ENCODE measurements around the gene FOXD2.
"Not testable (repeated sequence)": the region's sequence is repeated elsewhere in the genome, so short reads cannot be mapped to it uniquely, and the experiment has no call there.

FOXD2 gene

DNA sequence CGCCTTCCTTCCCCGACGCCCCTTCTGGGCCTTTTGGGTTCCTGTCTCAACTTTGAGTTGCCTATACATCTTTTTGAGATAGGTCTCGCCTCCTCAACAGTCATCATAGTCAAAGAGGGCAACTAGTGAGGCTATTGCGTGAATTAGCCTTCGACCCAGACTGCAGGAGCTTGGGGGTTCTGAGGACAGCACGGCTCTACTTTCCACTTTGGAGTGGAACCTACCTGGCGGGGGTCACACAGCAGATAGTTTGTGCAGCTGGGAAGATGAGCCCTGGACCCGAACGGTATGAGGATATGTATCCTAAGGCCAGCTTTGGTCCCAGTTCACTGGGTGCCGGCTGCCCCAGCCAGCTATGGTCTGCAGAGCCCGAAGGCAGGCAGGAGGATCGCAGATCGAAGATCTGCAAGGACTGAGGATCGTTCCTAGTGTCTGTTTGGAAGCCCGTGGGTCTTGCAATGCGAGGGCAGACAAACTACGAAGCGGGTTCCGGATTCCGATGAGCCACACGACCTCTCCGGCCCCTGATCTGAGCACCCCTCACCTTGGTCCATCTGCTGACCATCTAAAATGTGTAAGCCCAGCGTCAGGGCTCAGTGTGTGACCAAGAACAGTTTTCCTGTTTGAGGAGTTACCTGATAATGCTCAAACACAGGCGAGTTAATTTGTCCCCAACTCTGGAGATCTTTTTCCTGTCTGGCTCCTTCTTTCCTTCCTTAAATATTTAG, 8.1 kb downstream of the FOXD2 start:
- Histone ChIP-seq H3K4me3 (ENCODE audit: low read depth in 1 of 2, low read length in 2 of 2) (no peak overlapping the region), H3K9ac (ENCODE audit: low read depth in 1 of 2, low read length in 2 of 2) (no peak overlapping the region), H3K4me1 (ENCODE audit: control insufficient read depth in 1 of 2, insufficient read depth in 2 of 2, low read length in 2 of 2) (peaks cover 12% of the 10 kb centered on the region in 2 donors), H3K36me3 (ENCODE audit: control insufficient read depth in 1 of 2, insufficient read depth in 2 of 2, low read length in 2 of 2) (no peaks in the 10 kb centered on the region), H3K27me3 (ENCODE audit: control insufficient read depth in 1 of 2, insufficient read depth in 2 of 2, low read length in 2 of 2) (peaks cover 93 to 98% of the 10 kb centered on the region in 2 donors), H3K27ac (ENCODE audit: low read depth, low read length) (no peak overlapping the region), H3K9me3 (ENCODE audit: control insufficient read depth in 1 of 2, low read length in 2 of 2) (no peaks in the 10 kb centered on the region)

DNA sequence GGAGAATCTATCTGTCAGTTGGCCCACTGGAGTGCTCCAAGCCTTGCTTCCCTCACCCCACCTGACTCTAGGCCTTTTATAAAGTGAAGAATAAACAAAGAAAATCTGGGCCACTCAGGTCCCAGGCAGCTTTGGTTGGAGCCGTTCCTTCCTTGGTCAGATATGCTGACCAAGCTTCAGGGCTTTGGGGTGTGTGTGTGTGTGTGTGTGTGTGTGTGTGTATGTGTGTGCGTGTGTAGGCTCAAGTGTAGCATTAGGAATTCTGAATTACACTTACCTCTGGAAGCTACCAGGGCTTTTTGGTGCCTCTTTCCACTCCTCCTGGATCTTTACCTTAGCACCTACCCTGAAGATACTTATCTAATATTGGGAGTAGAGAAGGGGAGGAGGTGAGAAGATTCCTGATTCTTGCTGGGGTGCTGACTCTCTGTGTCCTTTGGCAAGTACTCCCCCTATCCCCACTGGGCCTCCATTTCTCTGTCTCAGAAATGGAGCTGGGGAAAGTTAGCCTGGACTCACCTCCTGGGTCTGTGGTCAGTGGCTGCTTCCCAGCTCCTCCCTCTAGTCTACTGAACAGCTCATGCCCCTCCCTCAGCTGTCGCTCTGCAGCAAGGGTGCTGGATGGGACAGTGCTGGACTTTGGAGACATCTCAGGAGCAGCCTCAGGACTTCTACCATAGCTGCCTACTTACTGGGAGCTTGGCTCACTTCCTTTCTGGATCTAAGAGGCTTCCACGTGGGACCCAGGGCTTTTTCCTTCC, 10.8 kb downstream of the FOXD2 start:
- H3K9ac ChIP-seq (ENCODE audit: low read depth in 1 of 2, low read length in 2 of 2): no peak overlapping the region
- H3K27ac ChIP-seq (ENCODE audit: low read depth, low read length): no peak overlapping the region
- H3K27me3 ChIP-seq (ENCODE audit: control insufficient read depth in 1 of 2, insufficient read depth in 2 of 2, low read length in 2 of 2): peaks cover 70 to 78% of the 10 kb centered on the region in 2 donors
- no peaks in the 10 kb centered on the region for H3K9me3 ChIP-seq (ENCODE audit: control insufficient read depth in 1 of 2, low read length in 2 of 2)
- no peaks in the 10 kb centered on the region for H3K36me3 ChIP-seq (ENCODE audit: control insufficient read depth in 1 of 2, insufficient read depth in 2 of 2, low read length in 2 of 2)
- H3K4me1 ChIP-seq (ENCODE audit: control insufficient read depth in 1 of 2, insufficient read depth in 2 of 2, low read length in 2 of 2): peaks cover 12% of the 10 kb centered on the region in 2 donors
- no peak overlapping the region for H3K4me3 ChIP-seq (ENCODE audit: low read depth in 1 of 2, low read length in 2 of 2)

DNA sequence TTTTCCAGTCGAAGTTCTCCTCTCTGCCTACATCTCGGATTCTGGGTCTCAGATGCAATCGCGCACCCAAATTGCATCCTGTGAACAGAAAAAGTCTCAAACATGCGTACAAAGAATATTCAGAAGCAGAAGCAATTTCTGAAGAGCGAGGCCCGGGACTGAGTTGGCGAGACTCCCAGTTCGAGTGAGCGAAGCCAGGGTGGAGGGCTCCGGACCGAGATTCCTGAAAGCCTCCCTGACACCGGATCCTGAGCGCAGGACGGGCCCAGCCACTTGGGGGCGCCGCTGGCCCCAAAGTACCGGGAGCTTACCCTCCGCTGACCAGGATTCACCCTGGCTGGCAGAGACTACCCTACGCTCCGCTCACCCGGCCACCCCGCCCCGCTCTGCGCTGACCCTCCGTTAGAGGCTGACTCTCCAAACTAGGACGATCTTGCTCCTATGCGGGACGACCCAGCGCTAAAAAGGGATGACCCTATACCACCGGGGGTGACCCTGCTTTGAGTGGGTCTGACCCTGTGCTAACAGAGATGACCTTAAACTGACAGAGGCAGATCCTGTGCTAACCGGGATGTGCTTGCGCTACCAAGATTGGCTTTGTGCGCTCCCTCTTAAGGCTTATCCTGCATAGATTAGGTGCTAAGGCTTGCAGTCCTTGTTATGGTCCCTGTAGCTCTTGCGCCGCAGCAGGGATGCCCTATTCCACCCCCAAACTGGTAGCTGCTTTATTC, 12.1 kb downstream of the FOXD2 start:
- peaks cover 56 to 67% of the 10 kb centered on the region in 2 donors for H3K27me3 ChIP-seq (ENCODE audit: control insufficient read depth in 1 of 2, insufficient read depth in 2 of 2, low read length in 2 of 2)

DNA sequence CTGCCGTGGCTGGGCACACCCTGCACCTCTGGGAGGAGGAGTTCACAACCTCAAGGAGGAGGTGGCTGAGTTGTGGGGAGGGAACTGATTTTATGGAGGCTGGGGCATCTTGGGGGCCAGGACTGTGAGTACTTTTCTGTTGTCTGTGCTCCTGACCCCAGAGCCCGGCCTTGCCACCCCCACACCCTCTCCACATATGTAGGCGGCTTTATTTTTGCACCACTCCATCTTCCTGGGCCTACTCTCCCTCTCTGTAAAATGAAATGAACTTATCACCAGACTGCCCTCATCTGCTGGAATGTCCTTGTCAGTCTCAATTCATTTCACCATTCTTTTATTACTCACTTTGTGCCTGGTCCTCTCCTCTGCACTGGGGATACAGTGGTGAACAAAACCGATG, 12.8 kb downstream of the FOXD2 start:
- Histone ChIP-seq H3K27me3 (ENCODE audit: control insufficient read depth in 1 of 2, insufficient read depth in 2 of 2, low read length in 2 of 2) (peaks cover 51 to 61% of the 10 kb centered on the region in 2 donors), H3K9me3 (ENCODE audit: control insufficient read depth in 1 of 2, low read length in 2 of 2) (no peaks in the 10 kb centered on the region), H3K36me3 (ENCODE audit: control insufficient read depth in 1 of 2, insufficient read depth in 2 of 2, low read length in 2 of 2) (no peaks in the 10 kb centered on the region), H3K9ac (ENCODE audit: low read depth in 1 of 2, low read length in 2 of 2) (no peak overlapping the region), H3K4me1 (ENCODE audit: control insufficient read depth in 1 of 2, insufficient read depth in 2 of 2, low read length in 2 of 2) (no peaks in the 10 kb centered on the region), H3K4me3 (ENCODE audit: low read depth in 1 of 2, low read length in 2 of 2) (no peak overlapping the region), H3K27ac (ENCODE audit: low read depth, low read length) (no peak overlapping the region)

More for the DNA sequence above, 12.1 kb downstream of the FOXD2 start:
- peaks cover 2 to 4% of the 10 kb centered on the region in 2 donors for H3K4me1 ChIP-seq (ENCODE audit: control insufficient read depth in 1 of 2, insufficient read depth in 2 of 2, low read length in 2 of 2)
- no peak overlapping the region for H3K4me3 ChIP-seq (ENCODE audit: low read depth in 1 of 2, low read length in 2 of 2)
- H3K9ac ChIP-seq (ENCODE audit: low read depth in 1 of 2, low read length in 2 of 2): no peak overlapping the region
- no peak overlapping the region for H3K27ac ChIP-seq (ENCODE audit: low read depth, low read length)
- H3K36me3 ChIP-seq (ENCODE audit: control insufficient read depth in 1 of 2, insufficient read depth in 2 of 2, low read length in 2 of 2): no peaks in the 10 kb centered on the region
- no peaks in the 10 kb centered on the region for H3K9me3 ChIP-seq (ENCODE audit: control insufficient read depth in 1 of 2, low read length in 2 of 2)

DNA sequence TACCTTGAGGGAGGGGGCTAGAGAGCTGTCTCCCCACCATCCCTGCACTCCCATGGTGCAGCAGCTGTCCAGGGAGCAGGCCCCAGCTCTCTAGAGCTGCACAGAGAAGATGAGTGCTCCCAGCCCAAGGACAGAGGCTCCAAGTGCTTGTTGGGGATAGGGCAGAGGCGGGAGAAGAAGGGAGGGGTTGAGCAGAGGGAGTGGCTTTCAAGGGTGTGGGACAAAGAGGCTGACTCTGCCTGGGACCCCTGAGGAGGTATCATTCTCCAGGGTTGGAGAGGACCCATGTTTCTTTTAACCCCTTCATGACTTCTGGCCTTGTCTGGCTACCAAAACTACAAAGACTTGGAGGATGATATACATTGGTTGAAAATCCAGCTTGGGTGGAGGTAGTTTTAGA, 14.6 kb downstream of the FOXD2 start:
- no peaks in the 10 kb centered on the region for H3K9me3 ChIP-seq (ENCODE audit: control insufficient read depth in 1 of 2, low read length in 2 of 2)
- no peaks in the 10 kb centered on the region for H3K36me3 ChIP-seq (ENCODE audit: control insufficient read depth in 1 of 2, insufficient read depth in 2 of 2, low read length in 2 of 2)
- H3K4me1 ChIP-seq (ENCODE audit: control insufficient read depth in 1 of 2, insufficient read depth in 2 of 2, low read length in 2 of 2): no peaks in the 10 kb centered on the region
- no peak overlapping the region for H3K27ac ChIP-seq (ENCODE audit: low read depth, low read length)
- no peak overlapping the region for H3K9ac ChIP-seq (ENCODE audit: low read depth in 1 of 2, low read length in 2 of 2)
- peaks cover 37 to 43% of the 10 kb centered on the region in 2 donors for H3K27me3 ChIP-seq (ENCODE audit: control insufficient read depth in 1 of 2, insufficient read depth in 2 of 2, low read length in 2 of 2)
- H3K4me3 ChIP-seq (ENCODE audit: low read depth in 1 of 2, low read length in 2 of 2): no peak overlapping the region

DNA sequence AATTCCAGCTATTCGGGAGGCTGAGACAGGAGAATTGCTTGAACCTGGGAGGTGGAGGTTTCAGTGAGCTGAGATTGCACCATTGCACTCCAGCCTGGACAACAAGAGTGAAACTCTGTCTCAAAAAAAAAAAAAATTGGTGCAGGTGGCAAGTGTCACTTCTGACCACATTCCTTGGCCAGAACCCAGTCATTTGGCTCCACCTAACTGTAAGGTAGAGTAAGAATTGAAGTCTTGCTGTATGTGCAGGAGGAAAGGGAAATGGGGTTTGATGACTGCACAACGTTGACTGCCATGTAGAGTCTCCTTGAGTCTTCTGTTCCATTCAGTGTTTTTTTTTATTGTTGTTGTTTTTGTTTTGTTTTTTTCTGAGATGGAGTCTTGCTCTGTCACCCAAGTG, 16.1 kb downstream of the FOXD2 start:
- peaks cover 24 to 31% of the 10 kb centered on the region in 2 donors for H3K27me3 ChIP-seq (ENCODE audit: control insufficient read depth in 1 of 2, insufficient read depth in 2 of 2, low read length in 2 of 2)
- H3K36me3 ChIP-seq (ENCODE audit: control insufficient read depth in 1 of 2, insufficient read depth in 2 of 2, low read length in 2 of 2); H3K27ac ChIP-seq (ENCODE audit: low read depth, low read length): not testable (repeated sequence)

DNA sequence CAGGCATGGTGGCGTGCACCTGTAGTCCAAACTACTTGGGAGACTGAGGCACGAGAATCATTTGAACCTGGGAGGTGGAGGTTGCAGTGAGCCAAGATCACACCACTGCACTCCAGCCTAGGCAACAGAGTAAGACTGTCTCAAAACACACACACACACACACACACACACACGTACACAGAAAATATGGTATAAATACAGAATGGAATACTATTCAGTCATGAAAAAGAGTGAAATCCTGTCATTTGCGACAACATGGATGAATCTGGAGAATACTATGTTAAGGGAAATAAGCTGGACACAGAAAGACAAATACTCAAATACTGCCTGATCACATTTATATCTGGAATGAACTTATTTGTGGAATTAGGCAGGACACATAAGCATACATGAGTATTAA, 18.4 kb downstream of the FOXD2 start:
- H3K9me3 ChIP-seq (ENCODE audit: control insufficient read depth in 1 of 2, low read length in 2 of 2): no peaks in the 10 kb centered on the region
- H3K27me3 ChIP-seq (ENCODE audit: control insufficient read depth in 1 of 2, insufficient read depth in 2 of 2, low read length in 2 of 2): peaks cover 14 to 33% of the 10 kb centered on the region in 2 donors
- no peaks in the 10 kb centered on the region for H3K4me1 ChIP-seq (ENCODE audit: control insufficient read depth in 1 of 2, insufficient read depth in 2 of 2, low read length in 2 of 2)
- no peaks in the 10 kb centered on the region for H3K36me3 ChIP-seq (ENCODE audit: control insufficient read depth in 1 of 2, insufficient read depth in 2 of 2, low read length in 2 of 2)
- H3K27ac ChIP-seq (ENCODE audit: low read depth, low read length): no peak overlapping the region
- H3K9ac ChIP-seq (ENCODE audit: low read depth in 1 of 2, low read length in 2 of 2): no peak overlapping the region
- H3K4me3 ChIP-seq (ENCODE audit: low read depth in 1 of 2, low read length in 2 of 2): no peak overlapping the region

More for the DNA sequence above, 16.1 kb downstream of the FOXD2 start:
- H3K4me1 ChIP-seq (ENCODE audit: control insufficient read depth in 1 of 2, insufficient read depth in 2 of 2, low read length in 2 of 2); H3K4me3 ChIP-seq (ENCODE audit: low read depth in 1 of 2, low read length in 2 of 2); H3K9ac ChIP-seq (ENCODE audit: low read depth in 1 of 2, low read length in 2 of 2); H3K9me3 ChIP-seq (ENCODE audit: control insufficient read depth in 1 of 2, low read length in 2 of 2): not testable (repeated sequence)

DNA sequence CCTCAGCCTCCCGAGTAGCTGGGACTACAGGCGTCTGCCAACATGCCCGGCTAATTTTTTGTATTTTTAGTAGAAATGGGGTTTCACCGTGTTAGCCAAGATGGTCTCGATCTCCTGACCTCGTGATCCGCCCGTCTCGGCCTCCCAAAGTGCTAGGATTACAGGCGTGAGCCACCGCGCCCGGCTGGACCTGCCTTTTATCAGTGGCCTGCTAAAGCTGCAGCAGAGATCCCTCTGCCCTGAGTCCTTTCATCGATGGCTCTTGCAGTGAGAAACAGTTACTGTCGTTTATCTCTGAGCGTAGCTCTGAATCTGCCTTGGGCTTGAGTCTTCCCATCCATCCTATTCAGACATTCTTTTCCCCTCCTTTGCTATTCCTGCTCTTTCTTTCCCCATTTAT, 19.7 kb downstream of the FOXD2 start:
- not testable (repeated sequence) for H3K4me3 ChIP-seq (ENCODE audit: low read depth in 1 of 2, low read length in 2 of 2); H3K9ac ChIP-seq (ENCODE audit: low read depth in 1 of 2, low read length in 2 of 2); H3K27ac ChIP-seq (ENCODE audit: low read depth, low read length); H3K9me3 ChIP-seq (ENCODE audit: control insufficient read depth in 1 of 2, low read length in 2 of 2); H3K36me3 ChIP-seq (ENCODE audit: control insufficient read depth in 1 of 2, insufficient read depth in 2 of 2, low read length in 2 of 2); H3K4me1 ChIP-seq (ENCODE audit: control insufficient read depth in 1 of 2, insufficient read depth in 2 of 2, low read length in 2 of 2)
- H3K27me3 ChIP-seq (ENCODE audit: control insufficient read depth in 1 of 2, insufficient read depth in 2 of 2, low read length in 2 of 2): peaks cover 26 to 35% of the 10 kb centered on the region in 2 donors

DNA sequence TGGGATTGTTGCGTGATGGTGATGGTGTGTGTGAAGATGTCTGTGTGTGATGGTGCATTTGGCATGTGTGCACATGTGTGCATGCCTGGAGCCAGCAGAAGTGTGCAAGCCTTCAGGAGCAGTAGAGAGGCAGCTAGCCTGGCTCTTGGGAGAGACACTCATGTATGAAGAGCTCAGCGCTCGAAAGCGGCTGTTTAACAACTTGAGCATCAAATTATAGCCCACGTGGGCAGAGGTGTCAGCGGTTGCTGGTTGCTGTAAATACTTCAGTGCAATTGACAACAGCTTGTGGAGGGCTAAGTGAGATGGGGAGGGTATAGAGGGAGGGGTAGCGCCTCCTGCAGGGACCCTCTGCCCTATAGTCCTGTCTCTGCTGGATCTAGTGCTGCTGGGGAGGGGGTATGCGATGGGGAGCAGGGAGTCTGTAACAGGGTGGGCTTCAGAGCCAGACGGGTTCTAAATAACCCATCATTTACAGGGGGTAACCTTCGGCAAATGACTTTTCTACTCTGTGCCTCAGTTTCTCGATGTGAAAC, 21.5 kb downstream of the FOXD2 start:
- H3K9me3 ChIP-seq (ENCODE audit: control insufficient read depth in 1 of 2, low read length in 2 of 2): no peaks in the 10 kb centered on the region
- no peaks in the 10 kb centered on the region for H3K36me3 ChIP-seq (ENCODE audit: control insufficient read depth in 1 of 2, insufficient read depth in 2 of 2, low read length in 2 of 2)
- no peak overlapping the region for H3K4me3 ChIP-seq (ENCODE audit: low read depth in 1 of 2, low read length in 2 of 2)
- H3K27me3 ChIP-seq (ENCODE audit: control insufficient read depth in 1 of 2, insufficient read depth in 2 of 2, low read length in 2 of 2): peaks cover 34 to 35% of the 10 kb centered on the region in 2 donors
- H3K27ac ChIP-seq (ENCODE audit: low read depth, low read length): no peak overlapping the region
- H3K9ac ChIP-seq (ENCODE audit: low read depth in 1 of 2, low read length in 2 of 2): no peak overlapping the region
- no peaks in the 10 kb centered on the region for H3K4me1 ChIP-seq (ENCODE audit: control insufficient read depth in 1 of 2, insufficient read depth in 2 of 2, low read length in 2 of 2)

DNA sequence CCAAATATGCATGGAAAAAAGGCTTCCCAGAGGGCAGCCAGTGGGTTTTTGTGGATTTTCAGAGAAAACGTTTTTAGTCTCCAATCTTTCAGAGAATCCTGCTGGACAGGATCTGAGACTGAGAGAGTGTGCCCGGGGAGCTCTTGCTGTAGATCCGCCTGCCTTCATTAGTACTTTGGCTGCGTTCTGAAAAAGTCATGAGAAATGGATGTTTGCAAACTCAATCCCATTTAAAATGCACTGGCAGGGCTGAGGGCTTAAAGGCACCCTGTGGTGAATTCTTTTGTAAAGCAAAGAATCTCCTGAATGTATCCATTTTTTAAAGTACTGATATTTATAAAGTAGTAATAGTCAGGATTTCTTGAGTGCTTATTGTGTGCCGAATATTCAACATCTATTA, 22.2 kb downstream of the FOXD2 start:
- Histone ChIP-seq H3K27me3 (ENCODE audit: control insufficient read depth in 1 of 2, insufficient read depth in 2 of 2, low read length in 2 of 2) (peaks cover 33 to 34% of the 10 kb centered on the region in 2 donors), H3K36me3 (ENCODE audit: control insufficient read depth in 1 of 2, insufficient read depth in 2 of 2, low read length in 2 of 2) (no peaks in the 10 kb centered on the region), H3K27ac (ENCODE audit: low read depth, low read length) (no peak overlapping the region), H3K9me3 (ENCODE audit: control insufficient read depth in 1 of 2, low read length in 2 of 2) (no peaks in the 10 kb centered on the region), H3K9ac (ENCODE audit: low read depth in 1 of 2, low read length in 2 of 2) (no peak overlapping the region), H3K4me3 (ENCODE audit: low read depth in 1 of 2, low read length in 2 of 2) (no peak overlapping the region), H3K4me1 (ENCODE audit: control insufficient read depth in 1 of 2, insufficient read depth in 2 of 2, low read length in 2 of 2) (no peaks in the 10 kb centered on the region)
